Neutrophil (primary cell): Measurements from ENCODE around the gene SFXN4.
A peak's percentile ranks its signal among the peaks of the same experiment; 100 is the strongest.
"Not testable (repeated sequence)": the region's sequence is repeated elsewhere in the genome, so short reads cannot be mapped to it uniquely, and the experiment has no call there.

Experiments
- H3K27ac ChIP-seq: fragments of 200-600 bp; sonication (generic); 2 replicates; pipeline ENCODE4 v1.5.1; 2016; ENCODE audit warnings: mild to moderate bottlenecking, moderate library complexity
- H3K27me3 ChIP-seq: fragments of 200-600 bp; sonication (generic); 2 replicates; pipeline ENCODE4 v1.6.0; 2016; ENCODE audit warnings: mild to moderate bottlenecking
- H3K36me3 ChIP-seq: fragments of 200-600 bp; sonication (generic); 2 replicates; pipeline ENCODE4 v1.5.1; 2017
- H3K4me1 ChIP-seq, 2 experiments: fragments of 200-600 bp in 1 of 2; sonication (generic) in 1 of 2; 1 replicate in 1 of 2; 2 replicates in 1 of 2; pipeline versions ENCODE4 v1.5.1 to v1.6.1; 2013 to 2016; ENCODE audit warnings: low read depth in 1 of 2, low read length in 1 of 2, mild to moderate bottlenecking in 1 of 2, moderate library complexity in 1 of 2; ENCODE audit not compliant: control insufficient read depth in 1 of 2, insufficient read depth in 1 of 2
- H3K4me3 ChIP-seq, 2 experiments: fragments of 200-600 bp in 1 of 2; sonication (generic) in 1 of 2; 1 replicate in 1 of 2; 2 replicates in 1 of 2; pipeline ENCODE4 v1.5.1; 2013 to 2016; ENCODE audit warnings: low read depth in 1 of 2, low read length in 1 of 2, mild to moderate bottlenecking in 1 of 2, moderate library complexity in 1 of 2
- H3K9me3 ChIP-seq: fragments of 200-600 bp; sonication (generic); 2 replicates; pipeline ENCODE4 v1.5.1; 2016
- CTCF ChIP-seq: fragments of 200-600 bp; sonication (generic); IDR thresholded peaks from 2 replicates; pipeline ENCODE4 v1.5.1; 2016; ENCODE audit warnings: antibody characterized with exemption

The SFXN4 gene

GRCh38 chr10:119103903-119104653, 61.4 kb downstream of the SFXN4 start, which contains the start of gene DENND10:
TSS of gene DENND10 (plus strand) at chr10:119104113. CDS start at chr10:119104143, 30 bp downstream.
- no peaks in the 10 kb centered on the region for H3K27me3 ChIP-seq
- H3K27ac ChIP-seq, result peak within 1 kb of the TSS; percentile 87
- H3K4me3 ChIP-seq, result peak within 1 kb of the TSS; percentile 79 to 92
- H3K9me3 ChIP-seq, result no peaks in the 10 kb centered on the region
- TF ChIP-seq CTCF, result peak; percentile 60
- peaks cover 11% of the 10 kb centered on the region for H3K36me3 ChIP-seq
- H3K4me1 ChIP-seq, result peaks cover 49 to 61% of the 10 kb centered on the region in 2 experiments

DNA sequence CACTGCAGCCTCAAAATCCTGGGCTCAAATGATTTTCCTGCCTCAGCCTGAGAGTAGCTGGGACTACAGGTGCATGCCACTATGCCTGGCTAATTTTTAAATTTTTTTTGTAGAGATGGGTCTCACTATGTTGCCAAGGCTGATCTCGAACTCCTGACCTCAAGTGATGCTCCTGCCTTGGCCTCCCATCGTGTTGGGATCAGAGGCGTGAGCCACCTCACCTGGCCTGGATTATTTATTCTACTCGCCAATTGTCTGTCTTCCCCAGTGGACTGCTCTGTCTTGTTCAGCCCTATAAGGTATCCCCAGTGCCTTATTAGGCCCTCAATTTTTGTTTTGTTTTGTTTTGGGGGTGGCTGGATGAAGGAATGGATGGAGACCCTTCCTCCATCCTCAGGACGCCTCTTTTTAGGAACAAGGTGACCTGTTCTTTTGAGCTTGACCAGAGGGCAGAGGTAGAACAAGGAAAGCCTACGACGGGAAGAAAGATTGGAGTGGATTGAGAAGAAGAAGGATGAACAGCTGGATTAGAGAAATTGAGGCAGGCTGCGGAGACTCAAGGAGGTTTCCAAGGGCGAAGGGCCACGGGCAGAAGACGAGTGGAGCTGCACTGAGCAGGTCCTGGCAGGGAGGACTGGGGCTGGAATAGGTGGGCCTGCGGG, 62.1 kb downstream of the SFXN4 start:
- H3K27ac ChIP-seq, result peak overlapping the region; percentile 87
- H3K4me3 ChIP-seq, result peak overlapping the region in 1 of 2 experiments; percentile 79
- no peak for TF ChIP-seq CTCF
- no peaks in the 10 kb centered on the region for H3K27me3 ChIP-seq
- H3K4me1 ChIP-seq, result peaks cover 46 to 54% of the 10 kb centered on the region in 2 experiments
- H3K36me3 ChIP-seq, result peaks cover 4% of the 10 kb centered on the region
- no peaks in the 10 kb centered on the region for H3K9me3 ChIP-seq

DNA sequence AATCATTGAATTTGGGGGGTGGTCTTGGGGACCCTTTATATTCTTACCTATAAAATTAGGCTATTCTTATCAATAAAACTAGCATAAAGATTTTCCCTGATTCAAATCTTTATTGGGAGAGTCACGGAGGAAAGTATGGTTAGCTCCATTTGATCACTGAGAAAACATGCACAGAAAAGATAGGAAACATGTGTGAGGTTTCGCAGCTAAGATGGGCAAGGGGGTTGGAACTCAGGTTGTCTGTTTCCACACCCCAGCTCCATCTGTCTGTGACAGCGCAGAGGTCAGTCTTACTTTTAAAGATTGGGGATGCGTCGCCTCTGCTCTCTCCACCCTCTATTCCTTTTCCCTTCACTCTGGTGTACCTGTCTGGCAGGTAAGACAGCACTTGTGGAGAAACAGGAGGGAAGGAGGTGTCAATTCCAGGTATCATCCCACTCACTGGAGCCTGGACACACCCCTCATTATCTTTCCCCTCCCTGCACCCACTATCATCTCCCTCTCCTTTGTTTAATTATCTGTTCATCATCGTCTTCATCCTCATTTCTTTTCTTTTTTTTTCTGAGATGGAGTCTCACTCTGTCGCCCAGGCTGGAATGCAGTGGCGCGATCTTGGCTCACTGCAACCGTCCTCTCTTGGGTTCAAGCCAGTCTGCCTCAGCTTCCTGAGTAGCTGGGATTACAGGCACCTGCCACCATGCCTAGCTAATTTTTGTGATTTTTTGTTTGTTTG, 64.0 kb downstream of the SFXN4 start:
- Histone ChIP-seq H3K27ac (no peak overlapping the region), H3K27me3 (no peaks in the 10 kb centered on the region), H3K36me3 (no peaks in the 10 kb centered on the region), H3K9me3 (no peaks in the 10 kb centered on the region), H3K4me3 (no peak overlapping the region), H3K4me1 (peaks cover 27 to 37% of the 10 kb centered on the region in 2 experiments)
- TF ChIP-seq CTCF, result no peak

DNA sequence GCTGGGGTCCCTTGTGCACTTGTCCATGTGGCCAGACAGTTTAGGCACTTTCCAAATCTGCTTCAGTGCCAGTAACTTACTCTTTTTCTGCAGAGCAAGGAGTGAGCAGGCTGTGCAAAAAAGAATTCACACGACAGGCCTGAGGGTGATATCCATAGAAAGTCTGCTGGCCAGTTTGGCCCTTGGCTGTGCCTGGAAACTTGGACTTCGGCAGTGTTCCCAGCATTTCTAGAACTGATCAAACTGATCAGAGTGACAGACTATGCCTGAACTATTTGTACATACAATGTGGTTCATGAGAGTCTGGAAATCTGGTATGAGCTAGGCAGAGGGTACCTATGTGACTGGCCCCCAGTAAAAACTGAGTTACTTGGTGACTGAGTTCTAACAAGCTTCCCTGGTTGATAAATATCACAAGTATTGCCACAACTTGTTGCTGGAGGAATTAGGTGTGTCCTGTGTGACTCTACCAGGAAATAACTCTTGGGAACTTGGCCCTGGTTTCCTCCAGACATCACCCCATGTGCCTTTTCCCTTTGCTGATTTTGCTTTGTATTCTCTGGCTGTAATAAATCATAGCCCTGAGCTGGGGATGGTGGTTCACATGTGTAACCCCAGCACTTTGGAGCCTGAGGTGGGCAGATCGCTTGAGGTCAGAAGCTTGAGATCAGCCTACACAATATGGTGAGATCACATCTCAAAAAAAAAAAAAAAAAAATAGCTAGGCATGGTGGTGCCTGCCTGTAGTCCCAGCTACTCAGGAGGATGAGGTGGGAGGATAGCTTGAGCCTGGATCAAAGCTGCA, 64.9 kb downstream of the SFXN4 start:
- H3K4me3 ChIP-seq, result no peak overlapping the region
- H3K27ac ChIP-seq, result peak overlapping the region; percentile 52
- no peaks in the 10 kb centered on the region for H3K9me3 ChIP-seq
- H3K27me3 ChIP-seq, result no peaks in the 10 kb centered on the region
- no peak for TF ChIP-seq CTCF
- H3K4me1 ChIP-seq, result peaks cover 18 to 28% of the 10 kb centered on the region in 2 experiments
- H3K36me3 ChIP-seq, result no peaks in the 10 kb centered on the region

DNA sequence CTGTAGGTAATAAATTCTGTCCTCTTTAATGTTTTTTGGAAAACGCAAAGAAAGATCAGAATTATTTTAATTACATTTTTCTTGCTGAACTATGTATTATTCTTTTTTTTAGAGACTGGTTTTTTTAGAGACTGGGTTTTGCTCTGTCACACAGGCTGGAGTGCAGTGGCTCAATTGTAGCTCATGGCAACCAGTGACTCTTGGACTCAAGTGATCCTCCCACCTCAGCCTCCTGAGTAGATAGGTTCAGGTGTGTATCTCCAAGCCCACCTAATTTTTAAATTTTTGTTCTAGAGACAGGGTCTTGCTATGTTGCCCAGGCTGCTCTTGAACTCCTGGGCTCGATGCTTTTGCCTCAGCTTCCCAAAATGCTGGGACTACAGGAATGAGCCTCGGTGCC, 66.9 kb downstream of the SFXN4 start:
- H3K27ac ChIP-seq, result no peak overlapping the region
- H3K4me1 ChIP-seq, result peaks cover 7 to 17% of the 10 kb centered on the region in 2 experiments
- no peak for TF ChIP-seq CTCF
- no peaks in the 10 kb centered on the region for H3K36me3 ChIP-seq
- H3K4me3 ChIP-seq, result no peak overlapping the region
- no peaks in the 10 kb centered on the region for H3K27me3 ChIP-seq
- H3K9me3 ChIP-seq, result no peaks in the 10 kb centered on the region

DNA sequence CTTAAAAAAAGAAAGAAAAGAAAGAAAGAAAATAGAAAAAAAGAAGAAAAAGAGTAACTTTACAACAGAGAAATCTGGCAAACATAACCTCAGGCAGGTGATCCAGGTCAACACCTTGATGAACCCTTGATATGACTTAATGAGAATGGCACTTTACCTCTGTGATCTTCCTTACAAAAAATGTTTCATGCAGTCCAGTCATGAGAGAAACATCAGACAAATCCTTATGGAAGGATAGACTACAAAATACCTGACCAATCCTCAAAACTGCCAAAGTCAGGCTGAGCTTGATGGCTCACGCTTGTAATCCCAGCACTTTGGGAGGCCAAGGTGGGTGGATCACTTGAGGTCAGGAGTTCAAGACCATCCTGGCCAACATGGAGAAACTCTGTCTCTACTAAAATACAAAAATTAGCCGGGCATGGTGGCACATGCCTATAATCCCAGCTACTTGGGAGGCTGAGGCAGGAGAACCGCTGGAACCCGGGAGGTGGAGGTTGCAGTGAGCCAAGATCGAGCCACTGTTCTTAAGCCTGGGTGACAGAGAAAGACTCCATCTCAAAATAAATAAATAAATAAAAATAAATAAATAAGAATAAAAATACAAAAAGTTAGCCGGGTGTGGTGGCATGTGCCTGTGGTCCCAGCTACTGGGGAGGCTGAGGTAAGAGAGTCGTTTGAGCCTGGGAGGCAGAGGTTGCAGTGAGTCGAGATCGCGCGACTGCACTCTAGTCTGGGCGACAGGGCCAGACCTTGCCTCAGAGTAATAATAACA, 68.7 kb downstream of the SFXN4 start:
- peaks cover 7 to 17% of the 10 kb centered on the region in 2 experiments for H3K4me1 ChIP-seq
- H3K9me3 ChIP-seq, H3K36me3 ChIP-seq, H3K4me3 ChIP-seq, H3K27me3 ChIP-seq, H3K27ac ChIP-seq: not testable (repeated sequence)
